Ovary (tissue), 9 donors: ENCODE measurements around the gene PI4KA. TPM values are rescaled to one million over a fixed set of nuclear protein-coding genes. Genes with fewer than 3 reads are reported as not detected.

Experiments used
- DNase-seq, 5 donors: peaks; one replicate each; pipeline ENCODE4 v3.0.0-alpha.2; 2019 to 2020
- H3K27ac ChIP-seq, 2 donors: fragments of 200-600 bp; one replicate each; pipeline versions ENCODE4 v1.5.1 to v1.8.0; 2019 to 2022
- H3K27me3 ChIP-seq: fragments of 200-600 bp; one replicate; pipeline ENCODE4 v1.8.0; 2022
- H3K36me3 ChIP-seq: fragments of 200-600 bp; sonication (generic); one replicate; pipeline ENCODE4 v1.5.1; 2019
- H3K4me1 ChIP-seq: one replicate; pipeline ENCODE4 v1.8.1; 2013; ENCODE audit warnings: mild to moderate bottlenecking, moderate library complexity; ENCODE audit not compliant: insufficient read depth
- H3K4me3 ChIP-seq: fragments of 200-600 bp; sonication (generic); one replicate; pipeline ENCODE4 v1.5.1; 2017
- H3K9me3 ChIP-seq, 2 donors: fragments of 200-600 bp in 1 of 2; sonication (generic) in 1 of 2; one replicate each; pipeline versions ENCODE4 v1.5.1 to v1.8.1; 2013 to 2019; ENCODE audit warnings: mild to moderate bottlenecking in 1 of 2, moderate library complexity in 1 of 2
- CTCF ChIP-seq, 3 donors: fragments of 450-650 bp in 2 of 3; fragments of 200-600 bp in 1 of 3; IDR thresholded peaks; one replicate each; pipeline versions ENCODE4 v1.5.1 to v1.8.0; 2016 to 2022; ENCODE audit warnings: antibody characterized with exemption in 3 of 3, mild to moderate bottlenecking in 1 of 3
- EP300 ChIP-seq: sonication (generic); formaldehyde crosslinking; IDR thresholded peaks from one replicate; pipeline ENCODE4 v1.6.1; 2017; ENCODE audit warnings: antibody characterized with exemption
- POLR2A ChIP-seq: fragments of 450-650 bp; IDR thresholded peaks from one replicate; pipeline ENCODE4 v1.6.1; 2017; ENCODE audit warnings: antibody characterized with exemption, mild to moderate bottlenecking, moderate library complexity
- WGBS, 3 donors: extraction: QIAGEN DNeasy Blood & Tissue Kit in 1 of 3; methylation state at CpG; one replicate each; pipeline versions ENCODE4 v1.1.5 to v1.1.7; 2013 to 2017; 5-methylcytosine and 5-hydroxymethylcytosine counted together
- intact Hi-C, 4 donors: fragments of 100-400 bp; cut with DNase I; formaldehyde crosslinking; loops; one replicate each; pipeline versions ENCODE4 v1.11.0 to v1.15.1; 2022 to 2023
- polyA plus RNA-seq, 2 donors: library from polyadenylated mRNA; stranded (reverse); fragments of 200-250 nt in 1 of 2; fragments of 350-450 nt in 1 of 2; fragmentation: Illumina TruSeq in 1 of 2; extraction: RNeasy Lipid Tissue Mini Kit (QIAGEN cat#74804) in 1 of 2; gene quantifications; one replicate each; pipeline ENCODE4 v1.2.3, GENCODE V29; 2013 to 2014
- total RNA-seq, 7 donors: library from RNA; depleted of rRNA in 2 of 7; stranded (reverse); fragments of >200 nt in 2 of 7; fragmentation: NEBNext Ultra II Directional in 3 of 7; extraction: Animal tissue kit (Norgen Biotek cat#: 25700) in 3 of 7; gene quantifications; one replicate each; pipeline versions ENCODE4 v1.1.0 to v1.2.4, GENCODE V29; 2016 to 2023
- donor health status: DM: no; HTN: no; CAD: no; lungs with moderate emphysema.
- donor health status: DM: no; HTN: no; CAD: no.
- donor health status: Bipolar disorder and iron deficiency.
- donor health status: DM: yes; HTN: yes; CAD: no.
- donor health status: DM: no; HTN: no; CAD: no.
- donor health status: DM: yes; HTN: yes; CAD: no.

Gene PI4KA
- total and polyA plus RNA-seq, 9 donors: 30.6 to 97.6 (median 62.7) TPM

- 74 to 89% (median 83%) methylated on average over 7 of the region's 7 CpGs for WGBS, 3 donors
- H3K36me3 ChIP-seq: no peaks in the 10 kb centered on the region
- H3K27me3 ChIP-seq: no peaks in the 10 kb centered on the region
- intact Hi-C loops: loop anchor here in 1 of 4 donors (10.0 kb wide), 1 partner anchor 92 kb away; the partner anchor contains the start of genes PI4KA and SNAP29
- DNase-seq: no peak
- no peak overlapping the region for H3K27ac ChIP-seq
- H3K4me3 ChIP-seq: no peak overlapping the region
- no peaks in the 10 kb centered on the region for H3K9me3 ChIP-seq
- TF ChIP-seq POLR2A (no peak), EP300 (no peak), CTCF (IDR thresholded peaks at IDR 0.05) (no peak)
- no peaks in the 10 kb centered on the region for H3K4me1 ChIP-seq
Observed at GRCh38 chr22:20762233-20762796, 96.3 kb downstream of the PI4KA start.

GRCh38 chr22:20761536-20761935 is 97.1 kb downstream of the PI4KA start:
- H3K9me3 ChIP-seq: no peaks in the 10 kb centered on the region
- H3K4me1 ChIP-seq: no peaks in the 10 kb centered on the region
- H3K4me3 ChIP-seq: no peak overlapping the region
- WGBS, 3 donors: 66 to 77% (median 74%) methylated on average over 2 of the region's 2 CpGs
- no peak overlapping the region for H3K27ac ChIP-seq
- no peak for DNase-seq
- TF ChIP-seq POLR2A (no peak), CTCF (IDR thresholded peaks at IDR 0.05) (no peak), EP300 (no peak)
- intact Hi-C loops: loop anchor here in 1 of 4 donors (10.0 kb wide), 1 partner anchor 93 kb away; the partner anchor contains the start of genes PI4KA and SNAP29
- no peaks in the 10 kb centered on the region for H3K27me3 ChIP-seq
- H3K36me3 ChIP-seq: no peaks in the 10 kb centered on the region

GRCh38 chr22:20760084-20760483 is 98.5 kb downstream of the PI4KA start:
- H3K9me3 ChIP-seq: no peaks in the 10 kb centered on the region
- no peak for DNase-seq
- WGBS, 3 donors: 97 to 98% (median 97%) methylated on average over 2 of the region's 2 CpGs
- no peaks in the 10 kb centered on the region for H3K36me3 ChIP-seq
- intact Hi-C loops: loop anchor here in 1 of 4 donors (10.0 kb wide), 1 partner anchor 95 kb away; the partner anchor contains the start of genes PI4KA and SNAP29
- TF ChIP-seq POLR2A (no peak), EP300 (no peak), CTCF (IDR thresholded peaks at IDR 0.05) (no peak)
- H3K27ac ChIP-seq: no peak overlapping the region
- H3K4me1 ChIP-seq: no peaks in the 10 kb centered on the region
- no peak overlapping the region for H3K4me3 ChIP-seq
- H3K27me3 ChIP-seq: no peaks in the 10 kb centered on the region

- 89 to 98% (median 95%) methylated on average over 2 of the region's 2 CpGs for WGBS, 3 donors
- TF ChIP-seq CTCF (IDR thresholded peaks at IDR 0.05): no peak
- no peak for TF ChIP-seq POLR2A
- Histone ChIP-seq H3K4me3 (no peak overlapping the region), H3K9me3 (no peaks in the 10 kb centered on the region), H3K27me3 (no peaks in the 10 kb centered on the region), H3K27ac (no peak overlapping the region), H3K36me3 (no peaks in the 10 kb centered on the region), H3K4me1 (no peaks in the 10 kb centered on the region)
- intact Hi-C loops: no loop called here
- DNase-seq: no peak
Observed at GRCh38 chr22:20758688-20759087, 99.9 kb downstream of the PI4KA start.
